ELR (cell line): Measurements from ENCODE around the gene DUSP15.
"Not testable (repeated sequence)": the region's sequence is repeated elsewhere in the genome, so short reads cannot be mapped to it uniquely, and the experiment has no call there.

ENCODE experiments used
- DNase-seq: peaks from one replicate; pipeline ENCODE4 v3.0.0-alpha.2; 2015; ENCODE audit warnings: low read depth

Gene DUSP15

DNA sequence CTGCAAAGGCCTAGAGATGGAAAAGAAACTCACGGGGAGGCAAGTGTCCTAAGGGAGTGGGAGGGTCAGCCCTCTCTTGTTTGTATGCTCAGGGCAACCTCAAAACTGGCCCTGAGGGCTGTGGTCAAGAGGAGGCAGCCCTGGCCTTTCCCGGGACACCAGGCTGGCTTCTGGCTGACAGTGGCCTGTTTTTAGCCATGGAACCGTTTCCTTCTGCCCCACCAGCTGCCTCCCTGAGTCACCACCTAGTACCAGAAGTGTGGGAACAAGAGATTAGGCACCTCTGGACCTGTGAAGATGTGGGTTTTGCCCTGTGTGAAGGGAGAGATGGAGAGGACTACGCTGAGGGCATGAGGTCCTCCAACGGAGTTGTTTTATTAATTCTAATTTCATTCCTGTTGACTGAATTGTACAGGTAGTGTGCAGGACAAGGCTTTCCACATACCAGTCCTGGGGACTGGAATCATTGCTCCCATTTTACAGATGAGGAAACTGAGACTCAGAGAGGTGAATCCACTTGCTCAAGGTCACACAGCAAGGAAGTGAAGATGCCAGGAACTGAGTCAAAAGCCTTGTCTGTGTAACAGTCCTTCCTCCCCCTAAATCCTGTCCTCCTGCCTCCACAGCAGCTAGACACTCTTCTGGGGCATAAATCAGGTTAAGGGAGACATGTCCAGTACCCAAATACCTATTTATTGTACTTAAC lies 30.4 kb downstream of the DUSP15 start:
- peak; percentile 41 for DNase-seq

DNA sequence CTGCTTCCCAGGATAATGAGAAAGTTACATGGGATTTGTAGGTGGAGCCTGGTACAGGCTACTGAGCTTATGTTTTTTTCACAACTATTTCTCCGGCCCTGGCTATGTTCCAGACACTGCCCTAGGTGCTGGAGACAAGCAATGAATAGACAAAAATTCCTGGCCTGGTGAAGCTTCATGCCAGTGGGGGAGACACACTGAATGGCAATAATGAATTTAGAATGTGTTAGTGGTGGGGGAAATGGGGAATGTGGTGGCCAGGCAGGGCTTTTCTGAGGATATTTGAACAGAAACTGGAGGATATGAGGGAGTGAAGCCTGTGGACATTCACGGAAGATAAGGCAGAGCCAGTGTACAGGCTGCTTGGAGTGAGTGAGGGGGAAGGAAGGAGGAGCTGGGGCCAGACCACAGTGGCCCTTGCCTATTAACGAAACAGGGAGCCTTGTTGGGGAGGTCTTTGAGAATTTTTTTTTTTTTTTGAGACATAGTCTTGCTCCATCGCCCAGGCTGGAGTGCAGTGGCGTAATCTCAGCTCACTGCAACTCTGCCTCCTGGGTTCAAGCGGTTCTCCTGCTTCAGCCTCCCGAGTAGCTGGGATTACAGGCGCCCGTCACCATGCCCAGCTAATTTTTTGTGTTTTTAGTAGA lies 31.6 kb downstream of the DUSP15 start:
- peak; percentile 46 for DNase-seq

DNA sequence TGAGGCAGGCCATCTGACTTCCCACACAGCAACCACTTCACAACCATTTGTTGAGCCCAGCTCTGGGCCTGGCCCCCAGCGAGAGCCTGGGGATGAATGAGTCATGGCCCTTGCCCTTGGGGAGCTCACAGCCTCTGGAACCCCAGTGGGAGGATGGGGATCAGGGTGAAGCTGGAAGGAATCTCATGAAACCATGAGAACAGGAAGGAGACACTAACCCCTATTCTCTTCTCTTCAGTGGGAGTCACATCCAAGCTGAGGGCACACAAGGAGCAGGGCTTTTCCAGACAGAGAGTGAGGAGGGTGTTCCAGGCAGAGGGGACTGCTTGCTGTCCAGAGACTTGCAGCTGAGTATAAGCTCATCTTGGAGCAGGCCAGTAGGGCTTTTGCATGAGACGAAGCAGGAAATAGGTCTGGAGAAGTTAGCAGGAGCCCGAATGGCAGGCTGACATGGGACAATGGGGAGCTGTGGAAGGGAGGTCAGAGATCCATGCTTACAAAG lies 32.4 kb downstream of the DUSP15 start:
- peak; percentile 92 for DNase-seq

DNA sequence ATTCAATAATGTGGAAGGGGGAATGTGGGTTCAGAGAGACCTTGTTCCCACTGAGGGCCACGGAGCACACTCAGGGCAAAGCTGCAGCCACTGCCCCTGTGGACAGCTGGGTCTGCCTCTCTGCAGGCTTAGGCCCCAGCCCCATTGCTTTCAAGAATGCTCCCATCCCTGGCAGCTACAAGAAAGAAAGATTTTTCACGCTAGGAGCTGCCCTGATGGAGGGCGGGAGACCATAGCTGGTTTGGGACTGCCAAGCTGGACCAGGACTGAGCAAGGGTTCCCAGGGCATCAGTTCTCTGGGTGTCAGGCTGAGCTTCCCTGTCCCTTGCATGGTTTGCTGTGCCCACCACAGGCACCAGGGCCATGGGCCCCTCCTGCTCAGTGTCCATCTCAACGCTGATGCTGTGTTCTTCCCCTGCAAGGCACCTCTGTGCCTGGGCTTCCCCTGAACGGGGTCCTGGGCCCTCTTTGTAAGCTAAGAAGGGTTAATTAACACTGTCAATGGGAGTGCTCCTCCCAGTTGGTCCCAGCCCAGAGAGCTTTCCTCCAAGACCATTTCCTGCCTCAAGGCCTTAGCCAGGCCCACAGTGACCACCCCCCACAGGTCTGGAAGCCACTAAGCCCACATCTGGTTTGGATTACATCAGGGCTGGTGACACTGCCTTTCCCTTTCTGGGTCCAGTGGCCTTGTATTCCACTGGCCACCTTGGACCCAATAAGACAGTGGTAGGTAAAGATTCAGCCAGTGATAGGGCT lies 33.3 kb downstream of the DUSP15 start:
- peak; percentile 40 for DNase-seq

DNA sequence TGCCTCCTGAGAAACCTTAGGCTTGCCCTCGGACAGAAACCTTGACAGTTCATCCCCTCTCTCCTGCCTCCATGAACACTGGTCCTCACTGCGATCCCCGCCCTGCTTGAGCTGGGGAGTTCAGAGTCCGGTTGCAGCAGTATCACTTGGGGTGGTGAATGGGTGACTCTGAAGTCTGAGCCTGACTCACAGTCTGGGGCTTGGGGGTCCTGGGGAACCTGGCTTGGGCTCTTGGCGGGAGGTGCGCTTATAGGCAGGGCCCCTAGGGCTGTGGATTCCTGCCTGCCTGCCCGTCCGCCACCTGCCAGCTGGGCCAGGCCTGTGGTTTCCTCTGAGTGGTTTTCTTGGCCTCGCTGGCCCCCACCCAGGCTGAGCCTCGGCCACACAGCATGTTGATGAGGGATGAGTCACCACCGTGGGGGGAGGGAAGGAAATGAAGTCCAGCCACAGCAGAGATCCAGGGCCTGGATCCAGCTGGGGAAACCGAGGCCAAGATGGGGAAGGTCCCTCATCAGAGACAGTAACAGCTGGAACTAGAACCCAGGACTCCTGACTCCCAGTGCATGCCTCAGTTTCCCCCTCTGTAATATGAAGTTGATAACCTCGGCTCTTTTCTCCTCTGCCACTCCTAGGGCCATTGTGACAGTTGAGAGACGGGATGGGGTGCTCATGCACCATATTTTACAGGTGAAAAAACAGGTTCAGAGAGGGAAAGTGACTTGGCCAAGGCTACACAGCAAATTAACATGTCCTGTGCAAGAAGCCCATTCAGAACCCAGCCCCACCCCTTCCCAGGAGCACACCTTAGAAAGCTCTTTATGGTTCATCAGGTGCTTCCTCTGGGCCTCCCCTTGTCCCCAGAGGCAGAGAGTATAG lies 34.1 kb downstream of the DUSP15 start:
- peak; percentile 98 for DNase-seq

DNA sequence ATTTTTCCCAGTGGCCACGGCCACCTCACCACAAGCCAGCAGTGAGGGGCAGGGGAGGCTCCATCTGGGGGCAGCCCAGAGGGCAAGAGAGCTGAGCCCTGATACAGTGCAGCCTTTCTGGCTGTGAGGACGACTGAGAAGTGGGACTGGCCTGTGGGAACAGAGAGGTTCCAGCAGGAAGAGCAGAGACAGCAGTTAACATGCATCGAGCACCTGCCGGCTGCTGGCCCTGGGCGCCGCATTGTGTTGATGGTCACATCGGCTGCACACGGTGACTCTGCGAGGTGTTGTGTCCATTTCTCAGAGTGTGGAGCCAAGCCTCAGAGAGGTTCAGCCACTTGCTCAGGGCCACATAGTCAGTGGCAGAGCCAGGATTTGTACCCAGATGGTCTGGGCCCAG lies 34.8 kb downstream of the DUSP15 start:
- no peak for DNase-seq

DNA sequence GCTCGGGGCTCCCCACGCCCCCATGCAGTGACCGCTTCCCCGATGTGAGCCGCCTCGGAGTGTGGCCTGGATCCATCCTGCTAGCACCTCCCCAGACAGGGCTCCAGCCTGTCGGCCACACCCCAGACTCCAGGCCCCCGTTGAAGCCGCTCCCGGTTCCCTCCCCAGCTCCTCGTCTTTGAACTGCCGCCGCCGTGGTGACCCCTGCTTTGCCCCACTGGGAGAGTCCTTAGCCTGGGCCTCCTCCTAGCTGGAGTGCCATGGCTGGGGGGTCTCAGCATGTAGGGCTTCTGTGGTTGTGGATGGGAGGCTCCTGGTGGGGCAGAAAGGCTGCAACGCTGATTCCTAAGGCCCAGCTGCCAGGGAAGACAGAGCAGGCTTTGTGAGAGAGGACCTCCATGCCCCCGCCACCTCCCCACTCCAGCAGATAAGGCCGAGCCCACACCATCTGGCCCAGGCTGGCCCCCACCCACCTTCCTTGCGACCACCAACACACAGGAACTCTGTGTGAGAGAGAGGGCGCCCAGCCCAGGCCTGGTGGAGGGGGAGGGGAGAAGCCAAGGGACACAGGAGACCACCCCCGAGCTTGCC lies 36.3 kb downstream of the DUSP15 start:
- no peak for DNase-seq

DNA sequence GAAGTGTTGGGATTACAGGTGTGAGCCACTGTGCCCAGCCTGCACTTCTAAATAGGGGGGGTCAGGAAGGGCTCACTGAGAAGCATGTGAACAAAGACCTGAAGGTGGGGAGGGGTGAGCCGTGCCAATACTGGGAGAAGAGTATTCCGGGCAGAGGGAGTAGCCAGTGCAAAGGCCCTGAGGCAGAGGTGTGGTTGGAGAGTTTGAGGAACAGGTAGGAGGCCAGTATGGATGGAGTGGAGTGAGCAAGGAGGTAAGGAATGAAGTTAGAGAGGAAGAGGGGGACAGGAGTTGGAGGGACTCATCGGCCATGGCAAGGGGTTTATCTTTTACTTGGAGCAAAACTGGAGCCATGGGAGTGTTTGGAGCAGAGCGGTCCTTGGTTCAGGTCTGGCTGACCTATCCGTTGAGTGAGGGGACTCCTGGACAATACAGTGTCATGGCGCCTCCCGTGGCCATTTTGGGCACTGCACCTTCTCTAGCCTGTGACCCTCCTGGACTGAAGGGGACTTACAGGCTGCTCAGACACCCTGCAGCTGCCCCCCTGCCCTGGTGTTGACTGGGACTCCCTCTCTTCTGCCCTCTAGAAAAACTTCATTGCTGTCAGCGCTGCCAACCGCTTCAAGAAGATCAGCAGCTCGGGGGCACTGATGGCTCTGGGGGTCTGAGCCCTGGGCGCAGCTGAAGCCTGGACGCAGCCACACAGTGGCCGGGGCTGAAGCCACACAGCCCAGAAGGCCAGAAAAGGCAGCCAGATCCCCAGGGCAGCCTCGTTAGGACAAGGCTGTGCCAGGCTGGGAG lies 37.0 kb downstream of the DUSP15 start:
- peak; percentile 74 for DNase-seq

DNA sequence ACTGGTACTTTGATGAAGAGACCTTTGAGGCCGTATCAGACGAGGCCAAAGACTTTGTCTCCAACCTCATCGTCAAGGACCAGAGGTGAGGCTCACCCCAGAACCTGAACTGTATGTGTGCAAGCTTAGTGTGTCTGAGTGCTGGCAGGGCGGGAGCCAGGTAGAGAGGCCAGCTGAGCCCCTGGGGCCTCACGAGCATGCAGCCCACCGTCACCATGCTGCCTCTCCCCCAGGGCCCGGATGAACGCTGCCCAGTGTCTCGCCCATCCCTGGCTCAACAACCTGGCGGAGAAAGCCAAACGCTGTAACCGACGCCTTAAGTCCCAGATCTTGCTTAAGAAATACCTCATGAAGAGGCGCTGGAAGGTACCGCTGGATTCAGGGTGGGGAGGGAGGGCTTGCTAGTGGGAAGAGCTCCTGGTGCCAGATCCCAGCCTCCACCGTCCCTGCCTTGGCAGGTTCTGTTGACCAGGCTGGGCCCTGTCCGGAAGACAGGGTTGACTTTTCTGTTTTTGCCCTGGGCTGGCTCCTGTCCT lies 38.5 kb downstream of the DUSP15 start:
- DNase-seq, result no peak

DNA sequence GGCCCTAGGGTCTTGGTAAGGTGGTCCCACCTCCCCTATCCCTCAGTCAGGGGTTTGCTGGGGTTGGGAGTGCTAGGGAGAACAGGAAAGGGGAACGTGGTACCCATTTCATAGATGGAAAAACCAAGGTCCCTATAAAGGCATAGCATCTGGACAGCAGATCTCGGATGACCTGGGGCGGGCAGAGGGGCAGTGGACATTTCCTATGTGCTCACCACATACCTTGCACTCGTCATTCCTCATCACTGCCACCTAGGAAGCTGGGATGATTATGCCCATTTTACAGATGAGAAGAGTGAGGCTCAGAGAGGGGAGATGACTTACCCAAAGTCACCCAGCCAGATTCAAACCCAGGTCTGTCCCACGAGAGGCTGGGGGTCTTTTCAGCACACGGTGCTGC lies 39.1 kb downstream of the DUSP15 start:
- no peak for DNase-seq

DNA sequence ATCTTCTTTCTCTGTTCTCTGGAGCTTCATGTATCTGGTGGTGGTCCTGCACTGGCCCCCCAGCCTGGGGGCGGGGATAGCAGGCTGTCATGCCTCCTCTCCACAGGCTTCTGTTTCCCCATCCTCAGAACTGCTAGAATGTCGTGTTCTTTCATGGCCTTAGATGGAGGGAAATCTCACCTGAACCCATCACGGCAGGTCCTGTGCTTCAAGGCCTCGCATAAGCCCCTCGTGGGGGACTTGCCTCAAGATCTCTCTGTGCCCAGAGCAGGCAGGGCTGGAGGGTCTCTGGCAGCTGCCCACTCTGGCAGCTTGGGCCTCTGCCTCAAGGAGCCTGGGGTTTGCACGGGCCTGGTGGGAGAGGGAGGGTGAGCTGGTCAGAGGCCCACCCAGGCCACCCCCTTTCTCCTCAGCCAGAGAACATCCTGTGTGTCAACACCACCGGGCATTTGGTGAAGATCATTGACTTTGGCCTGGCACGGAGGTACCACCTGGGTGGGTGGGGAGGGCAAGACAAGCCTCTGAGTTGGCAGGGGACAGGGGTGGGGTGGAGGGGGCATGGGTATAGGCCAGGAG lies 39.8 kb downstream of the DUSP15 start:
- no peak for DNase-seq

DNA sequence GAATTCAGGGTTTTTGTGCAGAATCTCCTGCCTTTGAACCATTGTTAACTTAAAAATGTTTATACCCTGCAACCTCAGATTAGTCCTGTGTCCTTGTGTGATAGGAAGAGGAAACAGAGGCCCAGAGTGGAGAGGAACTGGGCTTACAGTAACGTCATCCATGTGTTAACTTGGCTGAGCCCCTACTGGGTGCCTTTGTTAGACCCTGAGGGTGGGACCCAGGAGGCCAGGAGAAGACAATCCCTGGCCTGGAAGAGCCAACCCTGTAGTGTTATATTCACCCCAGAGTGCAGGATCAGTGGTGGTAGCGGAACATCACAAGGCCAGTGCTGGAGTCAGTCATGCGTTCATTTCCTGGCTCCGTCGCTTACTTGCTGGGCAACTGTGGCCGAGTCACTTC lies 40.6 kb downstream of the DUSP15 start:
- no peak for DNase-seq

DNA sequence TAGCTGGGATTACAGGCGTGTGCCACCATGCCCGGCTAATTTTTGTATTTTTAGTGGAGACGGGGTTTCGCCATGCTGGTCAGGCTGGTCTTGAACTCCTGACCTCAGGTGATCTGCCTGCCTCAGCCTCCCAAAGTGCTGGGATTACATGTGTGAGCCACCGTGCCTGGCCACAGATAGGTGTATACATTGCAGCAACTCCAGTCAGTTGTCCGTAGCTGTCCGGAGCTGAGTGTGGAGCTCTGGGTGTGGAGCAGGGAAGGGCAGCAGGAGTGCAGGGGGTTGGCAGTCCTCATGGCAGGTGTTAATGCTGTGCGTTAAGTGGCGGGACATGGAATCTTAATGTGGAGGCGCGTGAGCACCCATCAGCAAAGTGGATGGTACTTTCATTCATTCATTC lies 42.3 kb downstream of the DUSP15 start:
- not testable (repeated sequence) for DNase-seq

DNA sequence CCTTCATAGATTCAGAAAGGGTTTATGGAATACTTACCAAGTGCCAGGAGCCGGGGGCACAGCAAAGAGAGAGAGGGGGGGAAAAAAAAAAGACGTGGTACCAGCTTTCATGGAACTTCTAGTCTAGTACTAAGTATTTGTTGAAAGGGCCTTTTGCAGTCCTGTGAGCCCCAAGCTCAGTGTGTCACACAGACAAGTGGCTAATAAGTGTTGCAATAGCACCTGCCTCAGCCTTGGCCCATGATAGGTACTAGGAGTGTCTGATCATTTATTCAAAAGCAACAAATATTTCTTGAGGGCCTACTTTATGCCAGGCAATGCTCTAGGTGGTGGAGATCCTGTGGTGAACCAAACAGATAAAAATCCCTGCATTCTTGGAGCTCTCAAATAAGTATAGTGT lies 43.3 kb downstream of the DUSP15 start:
- no peak for DNase-seq

DNA sequence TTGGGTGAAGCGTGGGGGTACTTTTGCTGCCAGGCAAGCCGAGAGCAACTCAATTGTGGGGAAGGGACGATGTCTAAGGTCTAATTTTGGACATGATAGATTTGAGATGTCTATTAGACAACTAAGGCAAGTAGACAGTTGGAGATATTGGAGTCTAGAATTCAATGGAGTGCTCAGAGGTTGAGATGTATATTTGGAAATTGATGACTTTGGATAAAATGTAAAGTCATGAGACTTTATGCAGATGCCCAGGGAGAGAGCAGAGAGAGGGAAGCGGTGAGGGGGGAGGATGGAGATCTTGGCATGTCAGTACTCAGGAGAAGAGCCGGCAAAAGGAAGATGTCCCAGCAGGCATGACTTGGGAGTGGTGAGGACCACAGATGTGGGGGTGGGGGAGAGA lies 44.3 kb downstream of the DUSP15 start:
- no peak for DNase-seq

DNA sequence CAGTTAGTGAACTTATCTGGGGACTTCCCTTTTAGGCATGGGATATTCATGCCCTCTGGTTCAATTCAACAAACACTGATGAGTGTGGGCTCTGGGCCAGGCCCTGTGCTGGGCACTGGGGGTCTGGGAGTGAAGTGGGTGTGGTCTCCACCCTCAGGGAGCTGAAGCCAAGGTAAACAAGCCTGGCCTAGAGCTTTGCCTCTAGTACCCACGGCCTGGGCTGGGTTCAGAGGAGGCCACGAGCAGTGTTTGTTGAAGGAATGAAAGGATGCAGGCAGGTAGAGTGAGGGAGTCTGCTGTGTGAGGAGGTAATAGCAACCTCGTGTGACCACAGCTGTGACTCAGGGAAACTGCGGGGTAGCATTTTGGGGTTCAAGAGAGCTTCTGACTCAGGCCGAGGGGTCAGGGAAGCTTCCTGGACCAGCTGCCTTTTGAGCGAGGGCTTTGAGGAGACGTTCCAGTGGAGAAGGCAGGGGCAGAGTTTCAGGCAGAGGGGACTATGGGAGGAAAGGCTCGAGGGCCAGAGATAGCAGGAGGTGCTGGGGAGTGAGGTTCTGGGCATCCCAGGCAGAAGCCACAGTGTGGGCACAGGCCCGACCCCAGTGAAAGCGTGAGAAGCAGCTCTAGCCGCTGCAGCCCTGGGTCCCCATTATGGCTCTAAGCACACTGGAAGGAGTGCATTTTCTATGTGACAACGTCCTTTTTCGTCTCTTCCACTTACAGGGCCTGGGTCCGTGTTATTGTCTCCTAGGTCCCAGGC lies 45.6 kb downstream of the DUSP15 start:
- DNase-seq, result no peak

DNA sequence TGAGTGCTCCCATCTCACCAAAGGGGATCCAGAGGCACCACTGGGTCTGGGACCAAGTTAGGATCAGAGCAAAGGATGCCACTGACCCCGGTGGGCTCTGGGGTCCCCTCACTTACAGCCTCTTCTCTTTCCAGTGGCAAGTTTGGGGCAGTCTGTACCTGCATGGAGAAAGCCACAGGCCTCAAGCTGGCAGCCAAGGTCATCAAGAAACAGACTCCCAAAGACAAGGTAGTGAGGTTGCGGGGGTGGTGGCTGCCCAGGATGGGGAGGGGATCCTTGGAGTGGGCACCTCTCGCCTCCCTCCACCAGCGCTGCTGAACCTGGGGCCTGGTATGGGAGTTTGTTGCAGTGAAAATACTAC lies 46.2 kb downstream of the DUSP15 start:
- no peak for DNase-seq

DNA sequence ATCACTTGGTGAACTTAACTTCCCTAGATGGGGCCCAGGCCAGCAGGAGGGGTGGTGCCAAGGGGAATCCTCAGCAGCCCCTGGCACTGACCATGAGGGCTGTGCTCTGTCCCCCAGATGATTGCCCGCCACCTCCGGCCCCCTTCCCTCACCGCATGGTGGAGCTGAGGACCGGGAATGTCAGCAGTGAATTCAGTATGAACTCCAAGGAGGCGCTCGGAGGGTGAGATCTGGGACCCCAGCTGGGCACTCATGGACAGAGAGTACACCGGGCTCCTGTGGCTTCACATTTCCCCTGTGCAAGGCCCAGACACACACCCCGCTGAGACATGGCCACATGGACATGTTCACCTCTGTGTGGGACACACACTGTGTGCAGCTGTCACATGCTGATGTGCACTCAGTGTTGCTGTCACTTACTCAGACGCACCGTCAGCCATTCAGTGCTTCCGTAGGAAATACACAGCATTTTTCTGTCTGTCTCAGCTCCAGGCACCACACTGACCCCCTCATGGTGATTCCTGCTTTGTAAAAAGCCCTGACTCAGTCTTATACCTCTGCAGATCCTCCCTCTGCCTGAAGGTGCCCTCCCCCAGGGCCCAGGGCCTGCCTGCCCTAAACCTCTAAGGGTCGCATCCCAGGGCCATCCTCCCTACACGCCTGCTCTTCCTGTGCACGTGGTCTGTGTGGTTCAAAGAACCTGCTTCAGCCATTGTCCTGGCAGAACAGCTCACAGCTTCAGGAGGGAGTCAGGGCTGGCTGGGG lies 46.8 kb downstream of the DUSP15 start:
- peak; percentile 32 for DNase-seq
